ENCODE results near the gene SPAG9.

SPAG9 gene, protein sequence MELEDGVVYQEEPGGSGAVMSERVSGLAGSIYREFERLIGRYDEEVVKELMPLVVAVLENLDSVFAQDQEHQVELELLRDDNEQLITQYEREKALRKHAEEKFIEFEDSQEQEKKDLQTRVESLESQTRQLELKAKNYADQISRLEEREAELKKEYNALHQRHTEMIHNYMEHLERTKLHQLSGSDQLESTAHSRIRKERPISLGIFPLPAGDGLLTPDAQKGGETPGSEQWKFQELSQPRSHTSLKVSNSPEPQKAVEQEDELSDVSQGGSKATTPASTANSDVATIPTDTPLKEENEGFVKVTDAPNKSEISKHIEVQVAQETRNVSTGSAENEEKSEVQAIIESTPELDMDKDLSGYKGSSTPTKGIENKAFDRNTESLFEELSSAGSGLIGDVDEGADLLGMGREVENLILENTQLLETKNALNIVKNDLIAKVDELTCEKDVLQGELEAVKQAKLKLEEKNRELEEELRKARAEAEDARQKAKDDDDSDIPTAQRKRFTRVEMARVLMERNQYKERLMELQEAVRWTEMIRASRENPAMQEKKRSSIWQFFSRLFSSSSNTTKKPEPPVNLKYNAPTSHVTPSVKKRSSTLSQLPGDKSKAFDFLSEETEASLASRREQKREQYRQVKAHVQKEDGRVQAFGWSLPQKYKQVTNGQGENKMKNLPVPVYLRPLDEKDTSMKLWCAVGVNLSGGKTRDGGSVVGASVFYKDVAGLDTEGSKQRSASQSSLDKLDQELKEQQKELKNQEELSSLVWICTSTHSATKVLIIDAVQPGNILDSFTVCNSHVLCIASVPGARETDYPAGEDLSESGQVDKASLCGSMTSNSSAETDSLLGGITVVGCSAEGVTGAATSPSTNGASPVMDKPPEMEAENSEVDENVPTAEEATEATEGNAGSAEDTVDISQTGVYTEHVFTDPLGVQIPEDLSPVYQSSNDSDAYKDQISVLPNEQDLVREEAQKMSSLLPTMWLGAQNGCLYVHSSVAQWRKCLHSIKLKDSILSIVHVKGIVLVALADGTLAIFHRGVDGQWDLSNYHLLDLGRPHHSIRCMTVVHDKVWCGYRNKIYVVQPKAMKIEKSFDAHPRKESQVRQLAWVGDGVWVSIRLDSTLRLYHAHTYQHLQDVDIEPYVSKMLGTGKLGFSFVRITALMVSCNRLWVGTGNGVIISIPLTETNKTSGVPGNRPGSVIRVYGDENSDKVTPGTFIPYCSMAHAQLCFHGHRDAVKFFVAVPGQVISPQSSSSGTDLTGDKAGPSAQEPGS (N-terminal part only)

GRCh38 chr17:51120739-51121619, at the start of gene SPAG9:
Gene SPAG9 (minus strand): TSS chr17:51120868. CDS start chr17:51120656, 212 bp downstream.
- peak; percentile 92 to 94 for DNase-seq

DNA sequence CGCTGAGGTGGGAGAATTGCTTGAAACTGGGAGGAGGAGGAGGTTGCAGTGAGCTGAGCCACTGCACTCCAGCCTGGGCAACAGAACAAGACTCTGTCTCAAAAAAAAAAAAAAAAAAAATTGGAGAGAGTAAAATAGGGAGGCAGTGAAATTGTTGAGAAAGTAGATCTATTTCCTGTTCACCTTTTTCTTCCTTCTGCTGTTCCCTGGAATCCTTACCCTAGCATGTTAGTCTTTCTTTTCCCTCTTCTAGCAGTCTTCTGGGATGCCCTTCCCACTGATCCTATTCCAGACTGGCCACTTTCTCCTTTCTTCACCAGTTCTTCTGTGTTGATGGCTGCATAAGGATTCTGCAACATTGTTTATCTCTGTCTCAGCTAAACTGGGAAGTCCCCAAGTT, 48.7 kb upstream of the SPAG9 start:
- no peak for DNase-seq

DNA sequence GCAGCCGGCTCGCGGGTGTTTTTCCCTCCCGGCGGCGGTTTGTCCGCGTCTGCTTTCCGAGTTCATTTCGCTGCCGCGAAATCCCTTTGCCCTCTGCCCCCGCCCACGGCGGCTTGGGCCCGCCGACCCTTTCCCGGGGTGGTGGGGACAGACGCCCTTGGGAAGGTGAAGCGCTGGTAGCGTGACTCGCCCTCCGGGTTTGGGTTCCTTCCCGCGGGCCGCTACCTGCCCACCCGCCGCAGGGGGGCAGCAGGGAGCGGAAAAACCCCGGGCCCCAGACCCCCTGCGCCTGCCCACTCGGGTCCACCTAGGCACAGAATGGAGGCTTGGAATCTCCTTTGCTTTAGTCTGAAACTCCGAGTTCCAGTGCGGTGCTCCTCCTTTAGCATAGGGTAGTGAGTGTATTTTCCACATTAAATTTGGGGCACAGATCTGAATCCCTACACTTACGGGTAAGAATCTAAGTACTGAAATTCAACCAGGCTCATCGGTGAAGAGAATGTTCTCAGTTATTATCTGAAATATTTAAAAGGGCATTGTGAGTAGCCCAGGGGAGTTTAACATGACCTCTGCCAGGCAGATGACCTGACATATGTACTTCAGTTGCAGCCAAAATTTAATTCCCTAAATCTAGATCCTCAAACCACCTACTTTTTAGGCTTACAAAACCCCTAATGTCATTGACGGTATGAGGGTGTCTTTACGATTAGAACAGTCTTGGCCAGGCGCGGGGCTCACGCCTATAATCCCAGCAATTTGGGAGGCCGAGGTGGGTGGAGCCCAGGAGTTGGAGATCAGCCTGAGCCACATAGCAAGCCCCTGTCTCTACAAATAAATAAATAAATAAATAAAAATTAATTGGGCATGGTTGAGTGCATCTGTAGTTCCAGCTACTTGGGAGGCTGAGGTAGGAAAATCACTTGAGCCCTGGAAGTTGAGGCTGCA, 46.6 kb upstream of the SPAG9 start:
- peak; percentile 76 to 80 for DNase-seq

DNA sequence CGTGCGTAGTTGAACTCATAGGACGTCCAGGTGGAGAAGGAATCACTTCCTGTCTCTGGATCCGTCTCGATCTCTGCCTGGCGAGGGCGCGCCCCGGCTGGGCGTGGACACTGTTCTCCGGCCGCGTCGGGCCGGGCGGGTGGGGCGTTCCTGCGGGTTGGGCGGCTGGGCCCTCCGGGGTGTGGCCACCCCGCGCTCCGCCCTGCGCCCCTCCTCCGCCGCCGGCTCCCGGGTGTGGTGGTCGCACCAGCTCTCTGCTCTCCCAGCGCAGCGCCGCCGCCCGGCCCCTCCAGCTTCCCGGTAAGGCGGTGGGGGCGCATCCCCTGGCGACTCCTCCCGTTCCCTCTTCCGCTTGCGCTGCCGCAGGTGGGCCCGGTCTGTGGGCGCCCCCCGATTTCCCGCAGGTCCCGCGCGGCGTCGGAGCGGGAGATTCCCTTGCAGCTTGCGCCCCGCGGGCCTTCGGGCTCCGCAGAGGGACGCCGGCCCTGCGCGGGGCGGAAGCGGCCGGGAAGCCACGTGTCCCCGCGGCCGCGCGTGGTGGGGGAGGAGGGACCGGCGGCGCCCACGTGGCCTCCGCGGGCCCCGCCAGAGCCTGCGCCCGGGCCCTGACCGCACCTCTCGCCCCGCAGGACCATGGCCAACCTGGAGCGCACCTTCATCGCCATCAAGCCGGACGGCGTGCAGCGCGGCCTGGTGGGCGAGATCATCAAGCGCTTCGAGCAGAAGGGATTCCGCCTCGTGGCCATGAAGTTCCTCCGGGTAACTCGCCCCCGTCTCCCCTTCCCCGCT, 45.7 kb upstream of the SPAG9 start, which contains the start of gene NME2:
Gene NME2, plus strand, starts transcription at position 214 of the 789 bp plus-strand sequence. Its CDS starts 420 bp downstream, at position 634.
- peak; percentile 79 to 82 for DNase-seq

DNA sequence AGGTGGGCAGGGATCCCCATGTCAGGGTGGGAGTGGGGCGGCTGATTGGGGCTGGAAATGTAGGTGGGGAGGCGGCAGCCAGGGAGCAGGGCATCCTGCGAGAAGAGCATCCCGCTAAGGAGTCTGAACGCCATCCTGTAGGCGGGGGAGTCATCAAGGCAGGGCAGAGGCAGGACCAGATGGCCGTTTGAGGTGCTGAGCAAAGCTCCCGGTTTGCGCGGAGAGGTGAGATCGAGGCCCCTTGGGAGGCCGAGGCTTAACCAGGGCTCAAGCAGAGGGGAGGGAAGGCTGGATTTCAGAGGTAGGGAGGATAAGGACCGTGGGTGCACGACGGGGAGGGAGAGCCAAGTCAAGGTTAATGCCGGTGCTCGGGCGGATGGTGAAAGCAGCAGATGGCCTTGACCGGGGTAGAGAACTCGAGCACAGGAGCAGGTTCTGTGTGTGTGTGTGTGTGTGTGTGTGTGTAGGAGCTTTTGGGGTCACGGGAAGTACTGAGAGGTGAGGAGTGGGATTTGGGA, 45.1 kb upstream of the SPAG9 start:
- peak in 1 of 2 experiments; percentile 16 for DNase-seq

DNA sequence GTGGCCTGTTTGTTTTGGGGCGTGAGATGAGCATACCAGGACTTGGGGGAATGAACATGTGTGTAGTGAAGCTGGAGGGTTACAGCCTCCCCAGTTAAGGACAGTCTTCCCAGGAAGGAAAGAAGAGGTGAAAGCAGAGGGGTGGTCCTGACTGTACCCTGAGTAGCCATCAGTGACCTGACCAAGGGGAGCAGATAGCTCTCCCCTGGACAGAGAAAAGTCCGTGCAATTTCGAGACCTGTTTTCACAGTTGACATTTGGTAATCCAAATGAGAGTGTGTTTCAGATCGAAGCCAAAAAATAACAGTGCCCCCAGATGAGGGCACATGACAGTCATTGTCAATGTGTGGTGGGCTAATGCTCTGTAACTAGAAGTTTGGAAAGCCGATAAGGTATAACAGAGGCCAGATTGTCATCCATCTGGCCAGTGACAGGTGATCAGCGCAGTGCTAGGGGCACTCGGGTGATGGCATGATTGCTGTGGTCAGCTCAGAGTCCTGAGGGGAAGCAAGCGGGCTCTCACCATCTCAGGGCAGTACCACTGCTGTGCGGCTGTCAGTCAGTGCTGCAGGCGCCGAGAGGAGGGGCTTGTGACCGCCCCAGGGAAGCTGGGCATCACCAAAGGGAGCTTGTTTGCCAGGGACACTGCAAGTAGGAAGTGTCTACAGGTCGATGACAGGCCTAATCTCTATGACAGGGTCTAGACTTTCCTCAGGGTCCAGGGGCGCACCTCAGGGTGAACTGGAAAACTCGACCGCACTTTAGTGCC, 44.4 kb upstream of the SPAG9 start:
- no peak for DNase-seq

DNA sequence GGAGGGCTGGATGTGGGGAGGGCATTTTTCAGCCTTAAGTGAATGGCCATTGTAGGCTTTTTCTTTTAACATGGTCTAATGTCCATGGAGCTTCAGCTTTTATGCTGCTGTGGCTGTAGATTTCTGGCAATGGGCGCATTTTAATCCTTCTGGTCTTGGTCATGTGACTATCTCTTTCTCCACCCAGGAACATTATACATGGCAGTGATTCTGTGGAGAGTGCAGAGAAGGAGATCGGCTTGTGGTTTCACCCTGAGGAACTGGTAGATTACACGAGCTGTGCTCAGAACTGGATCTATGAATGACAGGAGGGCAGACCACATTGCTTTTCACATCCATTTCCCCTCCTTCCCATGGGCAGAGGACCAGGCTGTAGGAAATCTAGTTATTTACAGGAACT, 40.9 kb upstream of the SPAG9 start:
- no peak for DNase-seq

DNA sequence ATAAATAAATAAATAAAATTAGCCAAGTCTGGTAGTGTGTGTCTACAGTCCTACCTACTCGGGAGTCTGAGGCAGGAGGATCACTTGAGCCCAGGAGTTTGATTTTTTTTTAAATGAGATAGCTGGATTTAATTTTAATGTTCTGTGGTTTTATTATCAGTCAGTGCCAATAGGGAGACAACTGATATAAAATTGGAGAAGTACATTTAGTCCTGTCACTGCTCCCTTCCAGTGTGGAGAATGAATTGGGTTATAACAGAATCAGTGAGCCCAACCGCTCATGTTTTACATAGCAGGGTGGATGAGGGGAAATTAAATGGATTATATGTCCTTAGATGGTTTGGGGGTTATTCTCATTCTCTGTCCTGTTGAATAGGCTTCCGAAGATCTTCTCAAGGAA, 38.9 kb upstream of the SPAG9 start:
- DNase-seq = no peak

- DNase-seq = no peak
These were observed 34.7 kb upstream of the SPAG9 start for GRCh38 chr17:51155416-51155815.

DNA sequence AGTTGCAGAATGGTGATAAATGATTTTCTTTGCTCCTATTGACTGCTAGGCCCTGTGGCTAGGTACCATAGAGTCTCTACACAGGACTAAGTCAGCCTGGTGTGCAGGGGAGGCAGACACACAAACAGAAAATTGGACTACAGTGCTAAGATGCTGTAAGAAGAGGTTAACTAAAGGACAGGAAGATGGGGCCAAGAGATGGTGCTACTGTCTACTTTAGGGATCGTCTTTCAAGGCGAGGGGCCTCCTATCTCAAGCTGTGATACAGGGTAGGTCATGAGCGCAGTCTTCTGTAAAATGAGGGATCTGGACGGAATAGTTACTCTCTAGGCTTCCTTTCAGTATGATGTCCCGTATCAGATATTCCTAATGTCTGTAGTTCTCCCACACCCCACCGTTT, 33.5 kb upstream of the SPAG9 start:
- no peak for DNase-seq

DNA sequence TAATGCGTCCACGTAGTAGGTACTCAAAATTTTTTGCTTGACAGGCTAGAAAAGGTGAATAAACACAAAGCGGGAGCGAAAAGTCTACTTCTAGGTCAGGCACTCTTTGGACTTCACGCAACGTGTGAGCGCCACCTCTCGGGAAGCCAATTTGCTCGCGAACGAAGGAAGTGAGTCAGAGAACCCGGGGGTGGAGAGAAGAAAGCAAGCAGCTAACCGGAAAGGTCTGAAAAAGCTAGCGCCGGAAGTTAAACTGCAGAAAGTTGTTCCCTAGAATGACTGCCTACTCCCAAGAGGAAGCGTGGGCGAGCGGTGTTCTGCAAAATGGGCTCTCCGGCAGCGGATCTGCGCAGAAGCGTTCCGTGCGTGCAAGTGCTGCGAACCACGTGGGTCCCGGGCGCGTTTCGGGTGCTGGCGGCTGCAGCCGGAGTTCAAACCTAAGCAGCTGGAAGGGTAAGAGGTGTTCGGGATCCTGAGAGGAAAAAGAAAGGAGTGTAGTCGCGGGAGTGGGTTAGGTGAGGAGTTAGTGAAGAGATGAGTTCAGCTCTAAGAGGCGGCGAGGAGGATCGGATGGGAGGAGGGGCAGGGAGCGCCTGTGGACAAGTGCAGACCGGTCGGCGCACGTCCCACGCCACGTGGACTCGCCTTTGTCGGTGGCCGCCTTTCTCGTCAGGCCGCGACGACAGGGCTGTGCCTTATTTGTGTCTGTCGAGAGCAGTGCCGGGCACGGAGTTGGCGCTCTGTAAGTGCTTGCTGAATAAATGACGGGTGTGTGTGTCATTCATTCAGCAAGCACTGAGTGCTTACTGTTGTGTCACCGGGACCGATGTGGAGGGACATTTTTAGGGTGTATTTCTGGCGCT, 32.8 kb upstream of the SPAG9 start, which contains the start of gene NME1:
Gene NME1, plus strand, starts transcription at position 350 of the 863 bp plus-strand sequence. CDS start 2,096 bp downstream, outside the sequence.
- DNase-seq = peak; percentile 98 to 99

- no peak for DNase-seq
These were observed 32.1 kb upstream of the SPAG9 start for GRCh38 chr17:51152766-51153209.

- DNase-seq = no peak
These were observed 30.3 kb upstream of the SPAG9 start for GRCh38 chr17:51150932-51151331.

DNA sequence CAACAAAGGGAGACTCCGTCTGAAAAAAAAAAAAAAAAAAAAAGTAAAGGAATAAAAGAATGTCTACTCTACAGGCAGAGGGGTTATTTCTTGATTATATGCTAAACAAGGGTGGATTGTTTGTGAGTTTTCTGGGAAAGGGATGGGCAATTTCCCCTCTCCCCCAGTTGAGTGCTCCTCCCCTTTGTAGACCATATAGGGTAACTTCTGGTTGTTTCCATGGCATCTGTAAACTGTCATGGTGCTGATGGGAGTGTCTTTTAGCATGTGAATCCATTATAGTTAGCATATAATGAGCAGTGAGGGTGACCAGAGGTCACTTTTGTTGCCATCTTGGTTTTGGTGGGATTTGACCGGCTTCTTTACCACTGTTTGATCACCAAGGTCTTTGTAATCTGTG, 28.5 kb upstream of the SPAG9 start:
- DNase-seq = no peak

DNA sequence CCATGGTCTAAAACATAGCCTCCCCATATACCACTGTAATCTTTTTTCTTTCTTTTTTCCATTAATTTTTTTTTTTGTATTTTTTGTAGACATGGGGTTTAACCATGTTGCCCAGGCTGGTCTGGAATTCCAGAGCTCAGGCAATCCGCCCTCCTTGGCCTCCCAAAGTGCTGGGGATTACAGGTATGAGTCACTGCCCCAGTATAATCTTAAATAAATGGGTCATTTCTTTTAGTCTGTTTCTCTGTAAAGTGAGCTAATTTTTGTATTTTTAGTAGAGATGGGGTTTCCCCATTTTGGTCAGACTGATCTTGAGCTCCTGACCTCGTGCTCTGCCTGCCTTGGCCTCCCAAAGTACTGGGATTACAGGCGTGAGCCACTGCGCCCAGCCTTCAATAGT, 27.0 kb upstream of the SPAG9 start:
- DNase-seq = peak in 1 of 2 experiments; percentile 24

DNA sequence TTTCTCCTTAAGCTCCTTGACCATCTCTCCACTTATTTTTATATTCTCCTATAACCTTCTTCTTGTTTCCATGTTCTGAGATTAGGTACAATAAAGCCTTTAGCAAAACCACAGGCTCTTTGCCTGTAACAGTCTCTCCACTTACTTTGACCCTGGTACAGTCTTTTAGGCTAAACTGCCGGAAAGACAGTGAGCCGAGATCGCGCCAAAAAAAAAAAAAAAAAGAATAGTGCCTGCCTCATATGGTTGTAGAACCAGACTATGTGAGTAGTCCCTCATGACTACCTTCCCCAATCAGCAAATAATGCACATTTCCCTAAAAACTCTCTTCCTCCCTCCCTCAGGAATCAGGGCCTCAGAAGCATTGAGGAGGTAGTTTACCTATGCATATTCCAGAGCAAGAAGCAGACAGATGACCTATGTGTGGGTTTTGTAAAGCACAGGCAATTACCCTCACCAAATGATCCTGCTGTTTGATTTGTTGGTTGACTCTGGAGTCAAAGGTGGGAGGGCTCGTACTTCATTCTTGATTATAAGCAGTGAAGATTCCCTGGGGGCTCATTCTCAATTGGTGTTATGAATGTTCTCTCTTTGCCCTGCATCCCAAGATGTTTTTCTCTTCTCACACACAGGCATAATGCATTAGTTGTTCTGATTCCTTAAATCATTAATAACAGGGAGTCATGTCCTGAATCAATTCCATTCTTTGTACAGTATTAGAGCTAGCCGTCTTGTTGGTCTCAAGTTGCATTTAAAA, 23.8 kb upstream of the SPAG9 start:
- no peak for DNase-seq

DNA sequence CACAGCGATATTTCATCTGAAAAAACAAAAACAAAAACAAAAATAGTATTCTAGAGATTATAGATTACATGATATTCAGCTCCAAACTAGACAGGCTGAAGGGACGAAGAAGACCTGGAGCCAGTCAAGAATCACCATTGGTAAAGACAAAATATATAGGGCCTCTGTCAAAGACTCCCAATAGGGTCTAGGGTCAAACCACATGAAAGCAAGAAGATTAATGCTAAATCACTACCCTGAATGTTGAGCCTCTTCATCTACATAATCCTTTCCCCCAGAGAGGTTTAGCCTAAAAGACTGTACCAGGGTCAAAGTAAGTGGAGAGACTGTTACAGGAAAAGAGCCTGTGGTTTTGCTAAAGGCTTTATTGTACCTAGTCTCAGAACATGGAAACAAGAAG, 21.9 kb upstream of the SPAG9 start:
- DNase-seq = no peak
